WTC11 (cell line): Measurements from ENCODE around the gene SORCS2.

Experiments used
- ATF3 ChIP-seq: sonication (generic); formaldehyde crosslinking; conservative IDR thresholded peaks from 2 replicates; pipeline ENCODE4 v1.8.1; 2022; ENCODE audit warnings: mild to moderate bottlenecking, missing genetic modification reagents
- CTCF ChIP-seq: fragments of 200-600 bp; IDR thresholded peaks from 2 replicates; pipeline ENCODE4 v1.8.0; 2022; ENCODE audit warnings: antibody characterized with exemption
- FOXK1 ChIP-seq: sonication (generic); formaldehyde crosslinking; IDR thresholded peaks from 2 replicates; pipeline ENCODE4 v1.8.0; 2022; ENCODE audit warnings: mild to moderate bottlenecking, moderate library complexity, missing genetic modification reagents
- JUN ChIP-seq: sonication (generic); formaldehyde crosslinking; IDR thresholded peaks from 2 replicates; pipeline ENCODE4 v1.8.0; 2023; ENCODE audit warnings: mild to moderate bottlenecking, missing genetic modification reagents
- MAX ChIP-seq: sonication (generic); formaldehyde crosslinking; IDR thresholded peaks from 2 replicates; pipeline ENCODE4 v1.8.0; 2022; ENCODE audit warnings: mild to moderate bottlenecking, missing genetic modification reagents
- TEAD4 ChIP-seq: sonication (generic); formaldehyde crosslinking; IDR thresholded peaks from 2 replicates; pipeline ENCODE4 v1.8.0; 2022; ENCODE audit warnings: mild to moderate bottlenecking, missing genetic modification reagents
- USF2 ChIP-seq: sonication (generic); formaldehyde crosslinking; IDR thresholded peaks from 2 replicates; pipeline ENCODE4 v1.8.1; 2023; ENCODE audit warnings: mild to moderate bottlenecking, missing genetic modification reagents, moderate library complexity

GRCh38 chr4:7280926-7281690, 88.8 kb downstream of the SORCS2 start:
- no peak for TF ChIP-seq CTCF
- TF ChIP-seq ATF3 (CRISPR knock-in tag), result no peak
- TF ChIP-seq USF2 (CRISPR knock-in tag), result no peak
- no peak for TF ChIP-seq JUN (CRISPR knock-in tag)
- no peak for TF ChIP-seq FOXK1
- no peak for TF ChIP-seq MAX (CRISPR knock-in tag)
- no peak for TF ChIP-seq TEAD4 (CRISPR knock-in tag)
